ENCODE measurements around the gene MED22.

Gene MED22

DNA sequence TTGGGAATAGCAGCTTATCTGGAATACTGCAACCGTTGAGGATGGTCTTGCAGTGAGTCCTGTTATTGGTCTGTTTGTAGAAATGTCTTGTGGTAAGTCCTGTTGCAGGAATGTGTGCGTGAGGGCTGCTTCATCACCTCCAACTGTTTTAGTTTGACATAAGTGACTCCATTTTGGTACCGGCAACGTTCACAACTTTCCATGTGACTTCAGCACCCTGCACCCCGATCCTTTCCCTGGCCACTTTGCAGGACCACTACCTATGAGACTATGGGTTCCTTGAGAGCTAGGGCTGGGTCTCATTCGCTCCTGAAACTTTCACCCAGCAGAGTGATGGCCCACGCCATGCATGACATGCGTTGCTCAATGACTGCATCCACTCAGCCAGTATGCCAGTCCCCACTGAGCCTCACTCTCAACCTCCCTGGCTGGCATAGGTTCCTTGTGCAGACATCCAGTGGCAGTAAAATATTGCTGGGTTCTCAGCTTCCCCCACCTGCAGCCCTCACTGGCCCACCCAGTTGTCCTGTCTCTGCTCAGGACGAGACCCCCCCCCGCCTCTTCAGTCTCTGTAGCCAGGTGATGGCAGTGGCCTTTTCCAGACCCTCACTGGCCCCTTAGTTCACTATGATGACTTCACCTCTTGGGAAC lies 20.0 kb downstream of the MED22 start:
- TF ChIP-seq CTCF (IDR thresholded peaks at IDR 0.05): no peak

GRCh38 chr9:133323991-133324703 lies 23.8 kb downstream of the MED22 start:
- no peak for TF ChIP-seq CTCF (IDR thresholded peaks at IDR 0.05)

- TF ChIP-seq CTCF (IDR thresholded peaks at IDR 0.05): no peak
Observed at GRCh38 chr9:133323211-133323610, 24.7 kb downstream of the MED22 start.

DNA sequence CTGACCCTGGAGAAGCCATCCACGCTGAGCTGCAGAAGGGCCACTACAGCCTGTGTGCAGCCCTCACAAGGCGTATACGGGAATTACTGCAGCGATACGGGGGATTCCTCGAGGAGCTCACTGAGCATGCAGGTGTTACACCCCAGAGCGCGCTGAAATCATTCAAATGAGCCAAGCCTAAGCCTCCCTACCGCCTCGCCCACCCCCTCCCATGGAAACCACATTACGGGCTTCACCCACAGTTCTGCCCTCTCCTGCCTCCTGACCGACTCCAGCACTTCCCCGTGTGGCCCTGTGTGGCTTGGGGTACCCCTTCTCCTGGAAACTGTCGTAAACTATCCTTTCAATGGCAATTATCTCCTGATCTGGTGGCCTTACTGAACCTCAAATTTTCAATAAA lies 25.2 kb downstream of the MED22 start:
- TF ChIP-seq CTCF (IDR thresholded peaks at IDR 0.05): no peak

GRCh38 chr9:133321411-133321935 lies 26.5 kb downstream of the MED22 start:
- TF ChIP-seq CTCF (IDR thresholded peaks at IDR 0.05): no peak

DNA sequence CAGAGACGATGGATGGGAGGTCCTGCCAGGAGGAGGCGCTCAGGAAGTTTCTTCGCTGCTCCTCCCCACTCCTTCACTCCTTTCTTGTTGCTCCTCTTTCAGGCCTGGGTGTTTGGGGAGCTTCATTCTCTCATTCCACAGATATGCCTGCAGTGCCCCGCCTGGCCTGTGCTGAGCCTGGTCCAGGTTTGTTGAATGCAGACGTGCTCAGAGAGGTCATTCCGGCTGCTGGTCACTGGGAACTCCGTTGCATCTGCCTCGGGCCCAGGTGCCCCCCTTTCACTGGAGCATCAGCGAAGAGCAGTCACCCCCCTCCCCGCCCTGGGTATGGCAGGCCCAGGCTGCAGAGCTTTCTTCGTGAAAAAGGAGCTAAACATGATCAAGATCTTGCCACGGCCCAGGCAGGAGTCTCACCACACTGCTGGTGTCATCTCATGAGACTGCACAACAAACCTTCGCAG lies 27.5 kb downstream of the MED22 start:
- TF ChIP-seq CTCF (IDR thresholded peaks at IDR 0.05): no peak

GRCh38 chr9:133315997-133316396 lies 31.9 kb downstream of the MED22 start:
- TF ChIP-seq CTCF (IDR thresholded peaks at IDR 0.05): no peak

Measured in LNCAP (cell line).